WERI-Rb-1 (cell line): ENCODE data around the gene ZNF837.

Experiments
- DNase-seq: peaks from one replicate; pipeline ENCODE4 v3.0.0-alpha.2; 2020
- H3K27ac ChIP-seq: fragments of 250-450 bp; sonication (Bioruptor Pico); 2 replicates; pipeline ENCODE4 v1.5.1; 2020; ENCODE audit warnings: mild to moderate bottlenecking, moderate library complexity
- H3K27me3 ChIP-seq: fragments of 250-450 bp; sonication (Bioruptor Pico); 2 replicates; pipeline ENCODE4 v1.5.1; 2021; ENCODE audit warnings: mild to moderate bottlenecking, low read depth, moderate library complexity; ENCODE audit not compliant: insufficient read depth, severe bottlenecking
- H3K36me3 ChIP-seq: fragments of 250-450 bp; sonication (Bioruptor Pico); 2 replicates; pipeline ENCODE4 v1.5.1; 2020; ENCODE audit warnings: mild to moderate bottlenecking, moderate library complexity
- H3K4me3 ChIP-seq: 2 replicates; pipeline ENCODE4 v1.5.1; 2011; ENCODE audit warnings: low read depth, mild to moderate bottlenecking, control low read depth, low read length
- H3K9me3 ChIP-seq: fragments of 250-450 bp; sonication (Bioruptor Pico); 2 replicates; pipeline ENCODE4 v1.5.1; 2021; ENCODE audit warnings: mild to moderate bottlenecking, moderate library complexity; ENCODE audit not compliant: severe bottlenecking
- TF ChIP-seq, protein P1 (sequence below): IDR thresholded peaks from 2 replicates; pipeline ENCODE4 v1.5.1; 2011; ENCODE audit warnings: low read depth, mild to moderate bottlenecking, control low read depth, inconsistent platforms, low read length

Gene ZNF837

DNA sequence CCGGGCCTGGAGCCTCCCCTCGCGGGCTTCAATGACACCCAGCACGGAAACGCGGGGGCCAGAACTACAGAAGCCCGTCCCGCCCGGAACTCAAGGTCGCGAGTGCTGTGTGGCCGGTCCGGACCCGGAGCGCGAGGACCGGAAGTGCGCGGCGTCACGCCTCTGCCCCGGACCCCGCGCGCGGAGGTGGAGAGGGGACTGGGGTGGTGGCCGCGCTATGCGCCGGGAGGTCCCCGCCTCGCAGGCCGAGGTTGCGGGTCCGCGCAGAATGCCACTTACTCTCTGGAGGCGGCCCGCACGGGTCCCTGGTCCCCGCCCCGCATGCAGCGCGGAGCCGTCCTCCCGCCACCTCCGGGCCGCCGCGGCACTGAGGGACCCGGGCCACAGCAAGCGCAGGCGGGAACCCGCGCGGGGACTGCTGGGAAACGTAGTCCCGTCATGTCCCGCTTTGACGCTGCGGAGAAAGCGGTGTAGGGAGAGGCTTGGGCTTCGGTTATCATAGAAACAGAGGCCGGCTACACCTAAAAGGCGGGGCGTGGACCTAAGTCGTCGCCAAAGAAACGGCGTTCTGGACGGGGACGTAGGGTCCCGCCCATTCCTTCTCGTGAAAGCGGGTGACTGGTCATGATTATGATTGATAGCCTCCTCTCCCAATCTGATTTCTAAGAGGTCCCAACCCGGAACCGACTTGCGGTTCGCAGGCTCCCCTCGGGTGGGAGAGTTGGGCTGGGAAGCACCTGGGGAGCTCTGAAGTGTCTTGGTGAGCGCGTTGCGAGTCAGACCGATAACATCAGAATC, at the start of gene ZNF837:
Gene ZNF837 (minus strand): TSS at position 369 of the 798 bp plus-strand sequence. CDS start 11,698 bp downstream, outside the sequence.
- DNase-seq: peak; percentile 99
- Histone ChIP-seq H3K9me3 (no peaks in the 10 kb centered on the region), H3K27ac (peak within 1 kb of the TSS; percentile 98), H3K36me3 (no peaks in the 10 kb centered on the region), H3K27me3 (no peaks in the 10 kb centered on the region), H3K4me3 (peak within 1 kb of the TSS; percentile 38)
- TF ChIP-seq, protein P1, sequence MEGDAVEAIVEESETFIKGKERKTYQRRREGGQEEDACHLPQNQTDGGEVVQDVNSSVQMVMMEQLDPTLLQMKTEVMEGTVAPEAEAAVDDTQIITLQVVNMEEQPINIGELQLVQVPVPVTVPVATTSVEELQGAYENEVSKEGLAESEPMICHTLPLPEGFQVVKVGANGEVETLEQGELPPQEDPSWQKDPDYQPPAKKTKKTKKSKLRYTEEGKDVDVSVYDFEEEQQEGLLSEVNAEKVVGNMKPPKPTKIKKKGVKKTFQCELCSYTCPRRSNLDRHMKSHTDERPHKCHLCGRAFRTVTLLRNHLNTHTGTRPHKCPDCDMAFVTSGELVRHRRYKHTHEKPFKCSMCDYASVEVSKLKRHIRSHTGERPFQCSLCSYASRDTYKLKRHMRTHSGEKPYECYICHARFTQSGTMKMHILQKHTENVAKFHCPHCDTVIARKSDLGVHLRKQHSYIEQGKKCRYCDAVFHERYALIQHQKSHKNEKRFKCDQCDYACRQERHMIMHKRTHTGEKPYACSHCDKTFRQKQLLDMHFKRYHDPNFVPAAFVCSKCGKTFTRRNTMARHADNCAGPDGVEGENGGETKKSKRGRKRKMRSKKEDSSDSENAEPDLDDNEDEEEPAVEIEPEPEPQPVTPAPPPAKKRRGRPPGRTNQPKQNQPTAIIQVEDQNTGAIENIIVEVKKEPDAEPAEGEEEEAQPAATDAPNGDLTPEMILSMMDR: no peak

DNA sequence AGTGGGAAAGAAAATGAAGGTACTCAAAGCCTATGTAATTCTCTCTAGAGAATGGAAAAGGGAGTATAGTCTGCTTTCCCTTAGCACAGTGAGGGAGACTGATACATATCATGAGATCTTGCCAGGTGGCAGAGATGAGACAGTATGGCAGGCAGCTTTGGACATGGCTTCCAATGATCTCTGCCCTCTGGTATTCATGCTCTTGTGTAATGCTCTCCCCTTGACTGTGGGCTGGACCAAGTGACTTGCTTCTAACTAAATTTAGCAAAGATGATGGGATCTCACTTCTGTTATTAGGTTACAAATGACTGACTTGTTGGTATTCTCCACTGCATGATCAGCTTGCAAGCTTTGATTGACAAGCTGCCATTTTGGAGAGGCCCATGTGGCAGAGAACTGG, 48.9 kb upstream of the ZNF837 start:
- no peak overlapping the region for H3K4me3 ChIP-seq
- peaks cover 56% of the 10 kb centered on the region for H3K9me3 ChIP-seq
- TF ChIP-seq, protein P1: no peak
- H3K27me3 ChIP-seq: no peaks in the 10 kb centered on the region
- no peak for DNase-seq
- H3K36me3 ChIP-seq: peaks cover 63% of the 10 kb centered on the region
- H3K27ac ChIP-seq: no peak overlapping the region

DNA sequence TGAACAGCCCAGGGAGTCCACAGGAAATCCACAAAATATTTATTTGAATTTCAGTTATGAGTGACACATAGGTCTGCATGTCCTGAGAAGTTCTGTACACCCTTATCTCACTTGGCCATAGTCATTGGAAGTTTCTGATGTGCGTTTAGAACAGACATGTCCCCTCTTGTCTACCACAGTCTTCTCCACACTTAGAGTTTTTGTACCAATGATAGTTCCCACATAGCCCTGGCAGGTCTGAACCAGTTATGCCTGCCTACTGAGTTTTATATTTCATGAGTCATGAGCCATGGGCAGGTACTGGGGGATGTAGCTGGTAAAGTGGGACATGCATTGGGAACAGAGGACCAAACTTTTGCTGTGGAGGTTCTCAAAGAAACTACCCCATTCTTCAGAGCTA, 47.8 kb upstream of the ZNF837 start:
- Histone ChIP-seq H3K9me3 (peaks cover 47% of the 10 kb centered on the region), H3K4me3 (no peak overlapping the region), H3K27ac (no peak overlapping the region), H3K27me3 (no peaks in the 10 kb centered on the region), H3K36me3 (peaks cover 51% of the 10 kb centered on the region)
- DNase-seq: no peak
- TF ChIP-seq, protein P1: no peak

DNA sequence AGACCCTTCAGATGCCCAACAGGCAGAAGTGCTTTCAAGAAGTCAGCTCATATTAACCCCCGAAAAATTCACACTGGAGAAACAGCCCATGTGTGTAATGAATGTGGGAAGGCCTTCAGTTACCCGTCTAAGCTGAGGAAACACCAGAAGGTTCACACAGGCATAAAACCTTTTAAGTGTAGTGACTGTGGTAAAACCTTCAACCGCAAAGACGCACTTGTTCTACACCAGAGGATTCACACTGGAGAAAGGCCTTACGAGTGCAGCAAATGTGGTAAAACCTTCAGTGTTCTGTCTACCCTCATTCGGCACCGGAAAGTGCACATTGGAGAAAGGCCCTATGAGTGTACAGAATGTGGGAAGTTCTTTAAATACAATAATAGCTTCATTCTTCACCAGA, 36.2 kb upstream of the ZNF837 start:
- peaks cover 45% of the 10 kb centered on the region for H3K36me3 ChIP-seq
- H3K27me3 ChIP-seq: no peaks in the 10 kb centered on the region
- TF ChIP-seq, protein P1: no peak
- DNase-seq: no peak
- H3K27ac ChIP-seq: no peak overlapping the region
- H3K9me3 ChIP-seq: no peaks in the 10 kb centered on the region
- H3K4me3 ChIP-seq: no peak overlapping the region

DNA sequence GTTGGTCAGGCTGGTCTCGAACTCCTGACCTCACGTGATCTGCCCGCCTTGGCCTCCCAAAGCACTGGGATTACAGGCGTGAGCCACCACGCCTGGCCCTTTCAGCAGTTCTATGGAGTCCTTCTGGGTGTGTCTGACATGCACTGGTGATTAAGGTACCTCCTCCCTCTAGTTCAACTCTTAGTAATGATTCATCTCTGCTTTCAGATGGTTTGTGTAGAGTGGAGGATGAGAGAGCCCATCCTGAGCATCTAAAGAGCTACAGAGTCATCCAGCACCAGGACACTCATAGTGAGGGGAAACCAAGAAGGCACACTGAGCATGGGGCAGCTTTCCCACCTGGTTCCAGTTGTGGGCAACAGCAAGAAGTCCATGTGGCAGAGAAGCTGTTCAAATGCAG, 35.8 kb upstream of the ZNF837 start:
- Histone ChIP-seq H3K36me3 (peaks cover 45% of the 10 kb centered on the region), H3K4me3 (no peak overlapping the region), H3K9me3 (no peaks in the 10 kb centered on the region), H3K27ac (no peak overlapping the region), H3K27me3 (no peaks in the 10 kb centered on the region)
- TF ChIP-seq, protein P1: no peak
- DNase-seq: no peak
